GM04504 (cell line): ENCODE results near the gene REG3G.
"Not testable (repeated sequence)": the region's sequence is repeated elsewhere in the genome, so short reads cannot be mapped to it uniquely, and the experiment has no call there.

ENCODE experiments used
- DNase-seq: peaks from one replicate; pipeline ENCODE4 v3.0.0-alpha.2; 2012; ENCODE audit warnings: low read depth

REG3G gene

GRCh38 chr2:79016342-79016741 lies 9.2 kb upstream of the REG3G start:
- DNase-seq = no peak

GRCh38 chr2:79026061-79026460 lies 559 bp downstream of the REG3G start:
- no peak for DNase-seq

GRCh38 chr2:79039944-79040343 lies 14.4 kb downstream of the REG3G start:
- DNase-seq = no peak

- no peak for DNase-seq
Observed at GRCh38 chr2:79041032-79041448, 15.5 kb downstream of the REG3G start.

- not testable (repeated sequence) for DNase-seq
Observed at GRCh38 chr2:79053486-79053885, 28.0 kb downstream of the REG3G start.

- not testable (repeated sequence) for DNase-seq
Observed at GRCh38 chr2:79054769-79055168, 29.3 kb downstream of the REG3G start.

GRCh38 chr2:79065201-79065600 lies 39.7 kb downstream of the REG3G start:
- no peak for DNase-seq

GRCh38 chr2:79071078-79071477 lies 45.6 kb downstream of the REG3G start:
- no peak for DNase-seq
